Activated naive CD4-positive, alpha-beta T cell treated with Interleukin-2 at 50 U/mL for 16 hours (primary cell): Measurements from ENCODE around the gene EIF3L.

ENCODE experiments used
- DNase-seq: peaks from one replicate; pipeline ENCODE4 v3.0.0-alpha.2; 2020

EIF3L gene

DNA sequence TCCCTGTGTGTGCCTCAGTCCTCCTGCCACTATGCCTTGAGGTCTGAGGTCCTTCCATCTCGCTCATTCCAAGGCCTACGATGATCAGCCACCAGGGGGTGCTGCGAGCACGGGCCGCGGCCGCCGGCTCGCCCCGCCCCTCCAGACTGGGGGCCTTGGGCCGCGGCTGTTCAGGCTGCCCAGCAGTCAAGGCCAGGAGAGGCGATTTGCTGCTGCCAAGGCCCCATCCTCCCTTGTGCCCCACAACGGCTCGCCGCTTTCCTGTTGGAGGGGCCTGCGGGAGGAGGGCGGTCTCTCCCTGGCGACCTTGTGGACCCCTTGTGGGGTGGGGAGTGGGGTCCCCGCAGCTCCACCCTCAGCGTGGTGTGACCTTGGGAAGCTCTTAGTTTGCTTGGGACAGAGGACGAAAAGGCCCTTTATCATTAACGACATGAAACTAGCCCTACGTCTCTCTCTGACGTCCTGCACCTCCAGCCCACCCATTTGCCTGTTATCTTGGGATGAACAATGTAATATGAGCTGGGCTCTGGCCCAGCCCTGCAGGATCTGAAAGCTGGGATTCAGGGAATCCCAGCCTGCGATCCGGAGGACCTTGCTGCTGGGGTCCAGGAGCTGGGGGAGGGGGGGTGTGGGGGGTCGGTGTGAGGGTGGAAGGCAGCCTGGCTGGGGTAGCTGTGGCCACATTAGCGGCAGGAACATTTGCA lies 31.4 kb upstream of the EIF3L start:
- DNase-seq, result peak; percentile 86

DNA sequence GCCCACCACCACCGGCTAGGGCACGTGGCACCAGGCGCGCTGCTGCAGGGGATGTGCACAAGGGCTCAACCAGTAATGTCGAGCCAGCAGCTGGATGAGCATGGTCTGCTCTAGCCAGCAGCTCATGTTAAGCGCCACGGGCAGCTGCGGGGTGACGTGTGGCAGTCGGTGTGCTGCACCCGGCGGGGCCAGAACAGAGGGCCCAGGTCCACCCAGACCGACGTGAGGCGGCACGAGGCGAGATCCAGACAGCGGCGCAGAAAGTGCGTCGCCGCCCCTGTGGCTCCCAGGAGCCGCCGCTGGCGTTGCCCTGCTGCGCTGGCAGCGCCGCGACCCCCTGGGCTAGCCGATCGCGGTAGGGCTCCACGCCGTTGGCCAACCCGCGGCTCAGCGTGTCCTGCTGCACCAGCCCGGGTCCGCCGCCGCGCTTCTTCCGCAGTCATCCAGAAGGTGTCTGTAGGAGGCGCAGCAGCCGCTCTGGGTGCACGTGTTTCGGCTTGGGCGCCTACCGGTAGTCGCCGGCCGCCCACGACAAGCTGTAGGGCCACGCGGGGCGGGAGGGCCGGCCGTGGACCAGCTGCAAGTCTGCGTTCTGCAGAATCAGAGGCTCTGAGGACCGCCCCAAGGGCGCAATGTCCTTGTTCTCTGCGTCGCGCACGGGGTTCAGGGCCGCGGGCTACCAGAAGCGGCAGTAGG lies 30.7 kb upstream of the EIF3L start:
- peak; percentile 71 for DNase-seq

DNA sequence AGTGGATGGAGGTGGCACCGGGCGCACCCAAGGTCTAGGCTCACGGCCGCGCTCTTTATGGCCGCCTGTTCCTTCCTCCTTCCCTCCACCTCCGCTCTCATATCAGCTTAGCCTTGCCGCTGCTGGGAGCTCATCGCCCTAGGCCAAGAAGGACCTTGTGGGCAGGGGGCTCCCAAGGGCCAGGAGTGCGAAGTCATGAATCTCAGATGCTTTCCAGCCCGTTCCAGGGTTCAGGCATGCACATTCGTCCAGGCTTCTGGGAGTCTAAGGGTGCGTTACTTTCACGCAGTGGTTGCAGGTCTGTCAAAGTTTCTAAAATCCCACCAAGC lies 30.1 kb upstream of the EIF3L start:
- DNase-seq, result no peak

DNA sequence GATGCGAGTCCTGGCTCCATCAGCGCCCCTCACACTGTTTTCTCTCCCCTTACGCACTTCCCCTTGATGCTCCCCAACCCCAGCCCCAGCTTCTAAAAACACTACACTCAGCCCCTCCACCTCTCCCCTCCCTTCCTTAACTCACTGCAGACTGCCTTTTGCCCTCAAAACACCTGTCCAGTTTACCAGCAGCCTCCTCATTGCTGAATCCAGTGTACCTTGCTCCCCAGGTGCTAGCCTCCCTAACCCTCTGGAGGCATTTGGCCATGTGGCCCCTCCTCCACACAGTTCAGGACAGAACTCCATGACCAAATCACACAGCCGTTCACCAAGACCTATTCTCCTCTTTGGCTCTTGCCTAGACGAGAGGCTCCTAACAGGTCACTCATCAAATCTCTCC lies 28.9 kb upstream of the EIF3L start:
- no peak for DNase-seq

DNA sequence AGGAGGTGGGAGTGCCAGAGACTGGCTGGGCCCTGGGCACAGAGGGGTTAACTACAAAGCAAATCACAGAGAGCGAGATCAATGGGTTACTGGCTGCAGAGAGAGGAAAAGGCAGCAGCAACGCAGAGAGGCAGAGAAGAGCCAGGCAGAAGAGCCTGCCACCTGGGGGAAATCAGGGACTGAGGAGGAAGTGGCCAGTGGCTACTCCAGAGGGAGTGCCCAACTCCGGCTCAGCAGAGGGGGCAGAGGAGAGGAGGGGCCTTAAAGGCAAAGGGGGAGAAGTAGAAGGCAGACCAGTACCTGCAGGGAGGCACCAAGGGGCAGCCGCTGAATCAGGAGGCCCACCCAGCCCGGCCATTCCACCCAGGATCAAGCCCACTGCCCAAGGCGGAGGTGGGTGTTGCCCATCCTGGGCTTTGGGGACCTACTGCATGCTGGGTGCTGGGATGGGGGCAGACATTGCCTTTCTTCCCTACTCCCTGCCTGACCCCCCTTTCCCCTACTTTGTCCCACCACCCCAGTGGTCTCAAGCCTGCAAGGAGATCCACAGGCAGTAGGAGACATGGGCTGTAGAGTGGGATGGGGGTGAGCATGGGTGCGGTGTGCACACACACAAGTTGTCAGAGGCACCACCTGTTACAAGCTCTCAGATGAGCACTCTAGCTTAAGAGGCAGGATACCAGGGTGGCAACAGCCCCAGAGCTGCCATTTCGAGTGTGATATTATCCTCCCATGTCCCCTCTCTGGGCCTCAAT lies 27.0 kb upstream of the EIF3L start:
- DNase-seq, result no peak

DNA sequence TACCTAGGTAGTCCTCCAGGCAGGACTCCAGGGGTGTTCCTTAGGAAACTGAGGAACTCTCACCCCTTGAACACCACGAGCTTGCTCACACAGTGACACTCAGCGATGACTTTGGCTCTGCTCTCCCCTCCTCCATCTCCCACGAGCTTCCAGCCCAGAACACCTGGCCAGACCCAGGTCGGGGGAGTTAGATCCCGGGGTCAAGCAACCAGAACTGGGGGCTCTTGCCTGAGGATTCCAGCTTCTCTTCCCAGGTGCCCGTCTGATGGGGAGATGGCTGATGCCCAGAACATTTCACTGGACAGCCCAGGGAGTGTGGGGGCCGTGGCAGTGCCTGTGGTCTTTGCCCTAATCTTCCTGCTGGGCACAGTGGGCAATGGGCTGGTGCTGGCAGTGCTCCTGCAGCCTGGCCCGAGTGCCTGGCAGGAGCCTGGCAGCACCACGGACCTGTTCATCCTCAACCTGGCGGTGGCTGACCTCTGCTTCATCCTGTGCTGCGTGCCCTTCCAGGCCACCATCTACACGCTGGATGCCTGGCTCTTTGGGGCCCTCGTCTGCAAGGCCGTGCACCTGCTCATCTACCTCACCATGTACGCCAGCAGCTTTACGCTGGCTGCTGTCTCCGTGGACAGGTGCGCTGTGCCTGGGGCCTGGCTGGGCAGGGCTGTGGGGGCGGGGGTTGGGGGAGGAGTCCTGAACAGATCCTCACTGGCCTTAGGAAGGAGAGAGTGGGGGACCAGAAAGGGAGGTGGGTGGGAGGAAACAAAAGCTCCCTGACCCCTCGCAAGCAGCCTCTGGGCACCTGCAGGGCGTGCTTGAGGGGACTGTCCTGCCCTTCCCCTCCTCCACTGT lies 25.9 kb upstream of the EIF3L start, which contains the start of gene GALR3:
Gene GALR3 (plus strand): TSS at position 249 of the 852 bp plus-strand sequence. CDS start 25 bp downstream, at position 274.
- no peak for DNase-seq

DNA sequence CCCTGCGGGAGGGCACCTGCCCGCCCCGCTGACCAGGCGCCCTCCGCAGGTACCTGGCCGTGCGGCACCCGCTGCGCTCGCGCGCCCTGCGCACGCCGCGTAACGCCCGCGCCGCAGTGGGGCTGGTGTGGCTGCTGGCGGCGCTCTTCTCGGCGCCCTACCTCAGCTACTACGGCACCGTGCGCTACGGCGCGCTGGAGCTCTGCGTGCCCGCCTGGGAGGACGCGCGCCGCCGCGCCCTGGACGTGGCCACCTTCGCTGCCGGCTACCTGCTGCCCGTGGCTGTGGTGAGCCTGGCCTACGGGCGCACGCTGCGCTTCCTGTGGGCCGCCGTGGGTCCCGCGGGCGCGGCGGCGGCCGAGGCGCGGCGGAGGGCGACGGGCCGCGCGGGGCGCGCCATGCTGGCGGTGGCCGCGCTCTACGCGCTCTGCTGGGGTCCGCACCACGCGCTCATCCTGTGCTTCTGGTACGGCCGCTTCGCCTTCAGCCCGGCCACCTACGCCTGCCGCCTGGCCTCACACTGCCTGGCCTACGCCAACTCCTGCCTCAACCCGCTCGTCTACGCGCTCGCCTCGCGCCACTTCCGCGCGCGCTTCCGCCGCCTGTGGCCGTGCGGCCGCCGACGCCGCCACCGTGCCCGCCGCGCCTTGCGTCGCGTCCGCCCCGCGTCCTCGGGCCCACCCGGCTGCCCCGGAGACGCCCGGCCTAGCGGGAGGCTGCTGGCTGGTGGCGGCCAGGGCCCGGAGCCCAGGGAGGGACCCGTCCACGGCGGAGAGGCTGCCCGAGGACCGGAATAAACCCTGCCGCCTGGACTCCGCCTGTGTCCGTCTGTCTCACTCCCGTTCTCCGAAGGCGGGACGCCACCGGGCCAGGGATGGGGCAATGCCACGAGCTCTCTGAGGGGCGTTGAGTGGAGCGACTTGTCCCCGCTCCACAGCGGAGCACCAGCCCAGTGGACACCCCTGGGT lies 24.3 kb upstream of the EIF3L start:
- DNase-seq, result no peak

DNA sequence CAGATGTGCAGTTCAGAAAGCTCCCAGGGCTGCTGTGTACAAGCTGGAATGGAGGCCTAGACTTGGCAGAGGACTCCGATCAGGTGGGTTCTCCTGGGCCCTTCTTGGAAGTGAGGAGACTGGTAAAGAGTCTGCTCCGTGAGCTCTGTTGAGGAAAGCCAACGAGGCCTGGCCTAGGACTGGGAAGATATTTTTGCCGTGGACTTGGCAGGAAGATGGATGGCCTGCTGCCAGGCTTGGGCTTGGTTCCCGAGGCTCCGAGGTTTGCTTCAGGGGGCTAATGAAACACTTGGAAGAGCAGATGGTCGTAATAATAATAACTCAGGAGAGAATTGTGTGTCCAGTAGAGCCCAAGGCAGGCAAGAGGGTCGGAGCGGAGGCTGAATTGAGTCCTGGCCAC lies 22.2 kb upstream of the EIF3L start:
- DNase-seq, result no peak

DNA sequence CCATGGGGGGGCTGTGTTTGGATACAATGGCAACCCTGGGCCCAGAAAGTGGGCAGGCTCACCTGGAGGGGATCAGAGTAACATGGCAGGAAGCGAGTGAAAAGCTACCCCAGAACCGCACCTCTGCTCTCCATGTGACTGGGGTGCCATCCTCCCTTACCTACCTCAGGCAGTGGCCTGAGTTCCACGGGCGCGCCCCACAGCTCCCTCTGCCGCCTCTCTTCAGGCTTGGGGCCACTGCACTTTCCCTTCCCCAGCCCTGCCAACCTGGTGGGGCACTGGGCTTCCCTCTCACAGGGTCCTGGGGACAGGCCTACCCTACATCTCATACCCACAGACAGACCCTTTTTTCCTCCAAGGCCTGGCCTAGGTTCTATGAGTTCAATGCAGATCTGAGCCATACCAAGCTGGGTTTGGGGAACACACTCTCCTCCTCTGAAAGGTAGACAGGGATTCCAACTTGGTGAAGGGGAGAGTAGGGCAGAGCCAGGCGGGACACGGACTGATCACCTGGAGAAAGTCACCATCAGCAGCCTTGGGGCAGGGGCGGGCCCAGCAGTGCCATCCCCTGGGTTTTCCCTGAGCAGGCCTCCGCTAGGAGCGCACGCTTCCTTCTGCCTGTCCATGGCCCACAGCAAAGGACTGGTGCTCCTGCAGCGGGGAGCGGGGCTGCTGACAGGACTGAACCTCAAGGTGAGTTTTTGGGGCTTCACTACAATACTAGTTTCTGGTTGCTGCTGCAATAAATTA lies 19.0 kb upstream of the EIF3L start:
- DNase-seq, result no peak

DNA sequence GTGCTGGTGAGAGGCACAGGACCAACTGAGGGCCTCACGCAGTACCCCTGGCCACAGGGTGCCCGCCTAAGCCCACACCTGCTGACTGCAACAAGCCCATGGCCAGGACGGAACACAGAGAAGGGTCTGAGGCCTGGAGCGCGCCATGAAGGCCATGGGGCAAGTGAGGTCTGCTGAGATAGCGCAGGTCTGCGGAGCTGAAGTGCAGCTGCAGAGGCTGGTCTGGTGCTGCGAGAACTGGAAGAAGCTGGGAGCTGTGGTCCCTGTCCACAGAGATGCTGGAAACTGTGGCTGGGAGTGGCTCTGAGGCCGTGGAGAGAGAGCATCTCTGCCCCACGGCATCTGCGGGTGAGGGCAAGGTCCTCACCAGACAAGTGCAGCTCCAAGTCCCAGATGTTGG lies 17.7 kb upstream of the EIF3L start:
- no peak for DNase-seq

DNA sequence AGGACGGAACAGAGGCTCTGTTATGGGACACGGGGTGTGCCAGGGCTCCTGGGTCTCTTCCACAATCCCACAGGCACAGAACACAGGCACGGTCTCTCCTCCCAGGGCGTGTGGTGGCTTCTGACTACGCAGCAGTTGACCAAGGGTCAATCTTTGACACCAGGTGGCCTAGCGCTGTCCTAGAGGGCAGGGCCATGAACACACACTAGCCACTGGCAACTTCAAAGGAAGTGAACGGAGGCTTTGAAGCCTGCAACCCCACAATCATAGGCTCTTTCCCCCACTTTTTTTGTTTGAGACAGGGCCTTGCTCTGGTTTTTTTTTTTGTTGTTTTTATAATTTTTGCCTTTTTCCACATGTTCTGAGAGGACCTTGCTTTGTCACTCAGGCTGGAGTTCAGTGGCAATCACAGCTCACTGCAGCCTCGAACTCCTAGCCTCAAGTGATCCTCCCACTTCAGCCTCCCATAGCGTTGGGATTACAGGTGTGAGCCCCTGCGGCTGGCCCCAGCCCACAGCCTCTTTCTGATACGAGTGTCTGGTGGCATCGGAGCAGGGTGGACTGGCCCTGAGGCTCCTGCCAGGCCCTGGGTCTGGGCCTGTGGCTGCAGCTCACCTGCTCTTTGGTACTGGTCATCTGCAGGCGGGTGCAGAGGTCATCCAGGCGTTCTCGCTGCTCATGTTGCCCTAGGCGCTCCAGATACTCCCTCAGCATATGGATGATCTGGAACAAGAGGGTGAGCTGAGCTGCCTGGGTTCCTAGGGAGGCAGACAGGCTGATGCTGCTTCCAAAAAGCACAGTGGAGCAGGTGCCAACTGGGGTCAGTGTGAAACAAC lies 17.0 kb upstream of the EIF3L start:
- no peak for DNase-seq

DNA sequence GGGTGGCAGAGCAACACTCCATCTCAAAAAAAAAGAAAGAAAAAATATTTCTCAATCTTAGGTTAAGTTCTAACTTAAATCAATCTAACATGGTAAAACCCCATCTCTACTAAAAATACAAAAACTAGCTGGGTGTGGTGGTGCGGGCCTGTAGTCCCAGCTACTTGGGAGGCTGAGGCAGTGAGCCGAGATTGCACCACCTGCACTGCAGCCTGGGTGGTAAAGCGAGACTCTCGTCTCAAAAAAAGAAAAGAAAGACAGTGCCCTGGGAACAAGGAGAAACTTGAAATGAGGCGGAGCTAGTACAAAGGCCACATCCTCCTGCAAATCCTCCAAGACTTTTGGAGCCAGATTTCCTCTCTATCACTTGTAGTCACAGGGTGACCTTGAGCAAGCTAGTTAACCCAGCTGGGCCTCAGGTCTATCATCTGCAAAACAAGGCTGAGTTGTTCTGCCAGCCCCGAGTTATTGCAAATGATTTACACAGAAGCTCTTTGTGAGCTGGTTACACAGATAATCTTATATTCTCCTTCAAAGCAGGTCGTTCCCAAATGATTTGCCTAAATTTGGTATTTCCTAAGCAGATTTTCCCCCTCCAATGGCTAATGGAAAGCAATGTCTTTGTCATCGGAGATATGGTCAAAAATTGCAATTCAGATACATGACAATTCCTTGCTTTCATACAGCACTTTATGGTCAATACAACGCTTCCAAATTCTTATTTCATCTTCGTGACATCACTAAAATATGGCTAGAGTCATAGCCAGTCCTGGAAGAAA lies 7.0 kb upstream of the EIF3L start:
- no peak for DNase-seq

DNA sequence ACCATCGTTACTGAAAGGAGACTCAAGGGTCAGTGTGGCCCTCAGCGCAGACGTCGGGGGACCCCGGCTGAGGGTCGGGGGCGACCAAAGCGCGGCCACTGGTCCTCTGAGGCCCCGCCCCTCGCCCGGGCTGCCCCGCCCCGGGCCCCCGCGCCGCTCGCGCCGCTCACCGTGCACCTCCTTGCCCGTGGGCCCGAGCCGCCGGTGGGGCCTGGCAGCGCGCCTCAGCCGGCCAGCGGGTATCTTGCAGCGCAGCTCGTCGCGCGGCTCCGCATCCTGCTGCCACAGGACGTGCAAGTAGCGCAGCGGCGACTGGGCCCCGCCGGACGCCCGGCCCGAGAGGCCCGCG lies 5.5 kb upstream of the EIF3L start:
- DNase-seq, result peak; percentile 60

DNA sequence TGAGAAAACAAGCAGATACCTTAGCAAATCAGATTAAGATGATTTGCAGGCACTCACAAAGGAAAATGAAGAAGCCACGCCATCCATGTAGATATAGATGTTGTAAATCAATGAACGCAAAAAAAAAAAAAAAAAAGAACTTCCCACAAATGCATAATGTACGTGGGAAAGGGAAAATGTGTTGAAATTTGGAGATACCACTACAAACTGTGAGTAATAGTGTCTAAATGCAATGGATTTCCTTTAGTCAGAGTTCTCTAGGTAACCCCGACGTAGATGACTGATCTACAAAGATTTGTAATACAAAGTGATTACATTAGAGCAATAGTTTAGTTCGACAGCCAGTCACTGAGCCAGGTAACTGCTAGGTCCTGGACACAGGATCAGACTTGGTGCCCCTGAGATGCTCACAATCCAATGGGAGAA lies 4.3 kb upstream of the EIF3L start:
- DNase-seq, result no peak

DNA sequence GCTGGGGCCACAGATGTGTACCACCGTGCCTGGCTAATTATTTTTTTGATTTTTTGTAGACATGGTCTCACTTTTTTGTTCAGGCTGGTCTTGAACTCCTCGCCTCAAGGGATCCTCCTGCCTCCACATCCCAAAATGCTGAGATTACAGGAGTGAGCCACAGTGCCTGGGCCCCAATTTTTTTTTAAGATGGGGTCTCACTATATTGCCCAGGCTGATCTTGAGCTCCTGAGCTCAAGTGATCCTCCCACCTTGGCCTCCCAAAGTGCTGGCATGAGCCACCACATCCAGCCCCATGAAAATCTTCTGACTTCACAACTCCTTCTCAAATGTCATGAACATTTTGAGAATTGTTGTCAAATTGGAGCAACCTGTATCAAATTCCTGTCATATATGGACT lies 2.8 kb upstream of the EIF3L start:
- no peak for DNase-seq

DNA sequence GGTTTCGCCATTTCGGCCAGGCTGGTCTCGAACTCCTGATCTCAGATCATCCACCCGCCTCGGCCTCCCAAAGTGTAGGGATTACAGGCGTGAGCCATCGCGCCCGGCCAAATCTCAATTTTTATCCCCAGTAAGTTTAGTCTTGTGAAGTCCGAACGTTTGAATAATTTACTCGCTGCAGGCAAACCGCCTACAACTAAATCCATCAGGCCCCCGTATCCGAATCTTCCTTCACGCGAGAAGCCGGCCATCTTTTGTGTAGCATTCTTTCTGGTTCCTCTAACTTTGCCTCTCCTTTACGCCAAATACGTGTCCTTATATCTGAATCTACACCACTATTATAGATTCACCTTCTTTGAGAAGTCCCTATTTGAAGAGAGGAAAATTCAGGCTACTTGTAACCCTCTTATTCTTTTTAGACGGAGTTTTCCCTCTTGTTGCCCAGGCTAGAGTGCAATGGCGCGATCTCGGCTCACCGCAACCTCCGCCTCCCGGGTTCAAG lies 581 bp upstream of the EIF3L start:
- peak; percentile 17 for DNase-seq

DNA sequence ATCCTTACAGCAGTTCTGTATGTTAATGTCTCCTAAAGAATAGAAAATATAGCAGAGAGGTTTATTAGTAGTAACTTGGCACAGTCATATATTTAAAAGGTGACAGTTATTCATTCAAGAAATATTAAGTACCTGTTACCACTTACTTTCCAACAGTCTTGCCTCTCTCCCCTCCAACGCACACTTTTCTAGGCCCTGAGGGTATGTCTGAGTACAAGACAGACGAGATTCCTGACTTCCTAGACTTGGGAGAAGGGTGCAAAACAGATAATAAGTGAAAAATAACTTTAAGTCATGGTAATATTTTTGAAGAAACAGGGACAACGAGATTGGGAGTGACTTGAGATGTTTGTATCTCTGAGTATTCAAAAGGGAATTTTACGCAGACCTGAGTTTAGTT lies 1.6 kb downstream of the EIF3L start:
- DNase-seq, result no peak

DNA sequence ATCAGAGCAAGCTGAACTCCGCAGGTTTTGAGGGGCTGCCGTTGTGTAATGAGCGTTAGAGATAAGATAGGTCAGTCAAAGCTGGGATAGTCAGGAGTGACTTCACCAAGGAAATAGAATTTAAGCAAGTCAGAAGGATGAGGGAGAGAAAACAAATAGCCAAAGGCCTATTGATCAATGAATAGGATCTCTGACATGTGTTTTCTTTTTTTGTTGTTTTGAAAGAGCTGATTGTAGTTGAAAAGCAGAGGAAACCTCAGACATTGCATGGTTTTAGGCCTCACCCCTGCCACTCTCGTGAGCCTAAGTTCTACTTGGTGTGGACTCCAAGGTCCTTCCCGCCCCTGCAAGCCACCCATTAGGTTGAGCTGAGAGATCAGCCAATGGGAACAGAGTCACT lies 3.2 kb downstream of the EIF3L start:
- DNase-seq, result no peak

DNA sequence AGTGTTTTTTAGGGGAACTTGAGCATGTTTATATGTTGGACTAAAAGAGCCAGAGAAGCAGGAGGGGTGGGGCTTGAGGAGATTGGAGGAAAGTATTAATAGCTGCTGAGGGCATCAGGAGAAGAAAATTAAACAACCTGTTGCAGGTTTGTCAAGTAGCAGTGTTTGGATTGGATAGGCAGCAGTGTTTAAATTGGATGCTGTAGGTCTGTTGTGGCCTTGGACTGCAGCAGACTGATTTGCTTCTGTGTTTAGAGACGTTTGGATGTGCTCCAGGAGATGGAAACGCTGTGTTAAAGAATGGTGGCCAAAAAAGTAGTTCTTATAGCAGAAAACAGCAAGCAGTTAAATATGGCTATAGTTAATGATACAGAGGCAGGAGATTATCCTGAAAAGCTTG lies 5.7 kb downstream of the EIF3L start:
- DNase-seq, result no peak
